GM19035 (cell line): ENCODE data around the gene MOSPD3.

Source experiments
- ATAC-seq: cut with Tn5 transposase; IDR thresholded peaks from one replicate; pipeline ENCODE4 v1.9.1; 2021; ENCODE audit not compliant: unreplicated experiment

MOSPD3 gene

GRCh38 chr7:100590077-100590737 is 22.1 kb upstream of the MOSPD3 start:
- no peak for ATAC-seq

DNA sequence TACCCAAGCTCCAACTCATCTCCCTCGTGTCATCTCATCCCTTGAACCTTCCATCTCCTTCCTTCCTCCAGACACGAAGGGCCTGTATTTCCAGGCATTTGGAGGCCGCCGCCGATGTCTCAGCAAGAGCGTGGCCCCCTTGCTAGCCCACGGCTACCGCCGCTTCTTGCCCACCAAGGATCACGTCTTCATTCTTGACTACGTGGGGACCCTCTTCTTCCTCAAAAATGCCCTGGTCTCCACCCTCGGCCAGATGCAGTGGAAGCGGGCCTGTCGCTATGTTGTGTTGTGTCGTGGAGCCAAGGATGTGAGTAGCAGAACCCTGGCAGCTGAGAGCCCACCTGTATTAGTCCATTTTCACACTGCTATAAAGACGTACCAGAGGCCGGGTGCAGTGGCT is 20.7 kb upstream of the MOSPD3 start:
- no peak for ATAC-seq

DNA sequence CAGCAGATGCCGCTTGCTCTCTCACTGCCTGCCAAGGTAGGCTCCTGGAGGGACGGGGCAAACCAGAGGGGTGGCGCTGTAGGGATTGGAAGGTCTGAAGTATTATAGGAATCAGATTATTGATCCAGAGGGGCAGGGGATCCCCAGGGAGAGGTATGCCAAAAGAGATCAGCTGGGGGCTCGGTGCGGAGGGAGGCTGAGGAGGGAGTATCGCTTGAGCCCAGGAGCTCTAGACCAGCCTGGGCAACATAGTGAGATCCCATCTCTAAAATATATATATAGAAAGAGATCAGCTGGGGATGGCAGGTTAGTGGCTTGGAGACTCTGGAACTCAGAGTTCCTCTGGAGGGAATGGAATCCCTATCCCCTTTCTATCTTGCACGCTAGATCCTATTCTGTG is 17.2 kb upstream of the MOSPD3 start:
- no peak for ATAC-seq

- ATAC-seq, result no peak
Measured at GRCh38 chr7:100598425-100598824, 13.9 kb upstream of the MOSPD3 start.

DNA sequence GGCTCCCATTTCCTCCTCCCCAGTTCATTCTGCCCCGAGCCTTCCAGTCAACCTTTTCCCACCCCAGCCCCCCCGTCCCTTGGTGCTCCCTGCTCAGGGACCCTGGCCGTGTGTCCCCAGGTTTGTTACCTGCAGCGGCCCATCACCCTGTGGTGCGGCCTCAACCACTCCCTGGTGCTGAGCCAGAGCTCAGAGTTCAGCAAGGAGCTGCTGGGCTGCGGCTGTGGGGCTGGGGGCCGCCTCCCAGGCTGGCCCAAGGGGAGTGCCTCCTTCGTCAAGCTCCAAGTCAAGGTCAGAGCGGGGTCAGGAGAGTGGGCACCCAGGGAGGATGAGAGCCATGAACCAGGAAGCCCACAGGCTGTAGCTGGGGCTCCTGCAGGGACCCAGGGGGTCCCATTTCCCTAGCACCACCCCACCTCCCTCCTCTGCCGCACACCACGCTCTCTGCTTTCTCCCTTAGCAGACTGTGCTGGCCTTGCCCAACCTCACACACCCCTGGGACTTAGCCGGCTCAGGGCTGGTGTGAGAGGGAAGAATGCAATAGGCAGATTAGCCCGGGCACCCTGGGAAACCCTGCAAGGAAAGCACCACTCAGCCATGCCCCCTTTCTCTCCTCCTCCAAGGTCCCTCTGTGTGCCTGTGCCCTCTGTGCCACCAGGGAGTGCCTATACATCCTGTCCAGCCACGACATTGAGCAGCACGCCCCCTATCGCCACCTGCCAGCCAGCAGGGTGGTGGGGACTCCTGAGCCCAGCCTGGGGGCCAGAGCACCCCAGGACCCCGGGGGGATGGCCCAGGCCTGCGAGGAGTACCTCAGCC is 12.2 kb upstream of the MOSPD3 start:
- no peak for ATAC-seq

- ATAC-seq, result no peak
Measured at GRCh38 chr7:100600730-100601038, 11.7 kb upstream of the MOSPD3 start.

GRCh38 chr7:100602889-100603725 is 9.2 kb upstream of the MOSPD3 start:
- ATAC-seq, result no peak

DNA sequence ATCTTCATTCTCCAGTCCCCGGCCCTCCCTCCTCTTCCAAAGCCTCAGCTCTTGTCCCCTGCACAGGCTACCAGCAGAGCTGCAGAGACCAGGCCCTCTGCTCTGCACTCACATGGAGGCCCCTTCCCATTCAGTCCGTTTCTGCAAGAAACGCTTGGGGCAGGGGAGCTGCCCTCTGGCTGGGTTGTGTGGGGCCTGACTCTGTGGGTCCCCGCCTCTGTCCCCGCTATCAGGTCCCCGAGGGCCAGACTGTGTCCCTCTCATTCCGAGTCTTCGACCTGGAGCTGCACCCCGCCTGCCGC is 8.7 kb upstream of the MOSPD3 start:
- no peak for ATAC-seq

DNA sequence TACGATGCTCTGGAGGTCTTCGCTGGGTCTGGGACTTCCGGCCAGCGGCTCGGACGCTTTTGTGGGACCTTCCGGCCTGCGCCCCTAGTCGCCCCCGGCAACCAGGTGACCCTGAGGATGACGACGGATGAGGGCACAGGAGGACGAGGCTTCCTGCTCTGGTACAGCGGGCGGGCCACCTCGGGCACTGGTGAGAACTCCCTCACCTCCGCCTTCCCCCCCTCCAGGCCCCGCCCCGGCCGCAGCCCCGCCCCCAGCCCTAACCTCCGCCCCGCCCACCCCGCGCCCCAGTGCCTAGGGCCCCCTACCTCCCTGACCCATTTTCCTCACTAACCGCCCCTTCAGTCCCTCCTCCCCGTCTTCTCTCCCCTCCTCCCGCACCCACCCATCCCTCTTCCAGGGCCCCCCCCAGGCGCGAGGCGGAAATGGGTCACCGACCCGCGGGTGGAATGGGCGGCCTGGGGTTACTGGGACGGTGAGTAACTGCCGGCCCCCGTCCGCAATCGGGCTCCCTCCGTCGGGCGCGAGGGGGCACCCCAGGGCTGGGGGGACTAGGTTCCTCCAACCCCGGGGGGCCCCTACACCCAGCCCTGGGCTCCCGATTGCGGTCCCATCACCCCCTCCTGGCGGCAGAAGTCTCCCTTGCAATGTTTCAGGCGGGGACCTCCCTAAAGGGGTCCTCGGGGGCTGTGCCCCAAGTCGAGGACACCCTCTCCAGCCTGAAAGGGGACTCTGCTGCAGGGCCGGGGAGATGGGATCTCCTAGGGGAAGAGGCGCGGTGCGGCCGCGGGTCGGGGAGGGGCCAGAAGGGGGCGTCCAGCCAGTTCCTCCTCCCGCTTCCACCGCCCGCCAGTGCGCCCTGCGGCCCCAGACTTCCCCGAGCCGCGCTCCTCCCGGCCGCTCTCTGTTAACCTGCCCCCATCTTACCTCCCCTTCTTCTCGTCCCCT is 8.0 kb upstream of the MOSPD3 start:
- ATAC-seq, result peak; percentile 47

DNA sequence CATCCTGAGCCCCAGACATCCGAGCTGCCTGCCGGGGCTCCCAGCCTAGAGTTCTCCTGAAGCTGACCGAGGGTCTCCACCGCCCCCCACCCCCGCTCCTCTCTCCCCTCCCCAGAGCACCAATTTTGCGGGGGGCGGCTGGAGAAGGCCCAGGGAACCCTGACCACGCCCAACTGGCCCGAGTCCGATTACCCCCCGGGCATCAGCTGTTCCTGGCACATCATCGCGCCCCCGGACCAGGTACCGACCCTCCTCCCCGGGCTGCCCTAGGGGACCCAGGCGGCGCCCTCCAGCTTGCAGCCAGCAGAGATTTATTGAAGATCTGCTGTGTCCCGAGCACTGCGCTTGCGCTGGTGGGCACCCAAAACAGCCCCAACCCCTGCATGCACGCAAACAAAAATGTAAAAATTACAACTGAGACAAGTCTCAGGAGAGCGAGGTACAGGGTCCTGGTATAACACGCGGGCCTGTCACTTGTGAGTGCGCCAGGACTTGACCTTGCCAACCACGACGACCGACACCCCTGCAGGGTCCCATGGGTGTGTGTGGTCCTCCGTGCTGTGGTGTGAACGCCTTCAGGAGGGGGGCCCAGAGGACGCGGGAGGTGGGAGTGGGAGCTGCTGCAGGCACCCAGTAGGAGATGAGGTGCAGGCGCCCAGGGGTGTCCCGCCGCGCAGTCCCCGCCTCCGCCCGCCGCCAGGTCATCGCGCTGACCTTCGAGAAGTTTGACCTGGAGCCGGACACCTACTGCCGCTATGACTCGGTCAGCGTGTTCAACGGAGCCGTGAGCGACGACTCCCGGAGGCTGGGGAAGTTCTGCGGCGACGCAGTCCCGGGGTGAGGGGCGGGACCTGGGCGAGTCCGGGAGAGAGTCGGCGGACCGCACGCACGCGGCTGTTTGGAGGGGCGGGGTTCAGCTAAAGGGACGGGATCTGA is 7.1 kb upstream of the MOSPD3 start:
- no peak for ATAC-seq

- no peak for ATAC-seq
Measured at GRCh38 chr7:100606313-100606712, 6.0 kb upstream of the MOSPD3 start.

DNA sequence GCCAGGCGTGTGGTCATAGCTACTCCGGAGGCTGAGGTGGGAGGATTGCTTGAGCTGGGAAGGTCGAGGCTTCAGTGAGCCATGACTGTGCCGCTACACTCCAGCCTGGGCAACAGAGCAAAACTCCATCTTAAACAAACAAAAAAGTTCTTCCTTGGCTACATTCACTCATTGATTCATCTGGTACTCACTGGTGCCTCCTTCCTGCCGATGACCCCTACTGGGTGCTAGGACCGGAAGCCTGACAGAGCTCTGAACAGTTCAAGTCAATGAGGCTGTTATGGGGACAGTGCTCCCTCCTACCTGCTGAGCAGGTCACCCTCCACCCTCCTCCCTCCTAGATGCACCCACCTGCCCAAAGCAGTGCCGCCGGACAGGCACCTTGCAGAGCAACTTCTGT is 5.2 kb upstream of the MOSPD3 start:
- ATAC-seq, result no peak

- ATAC-seq, result no peak
Measured at GRCh38 chr7:100609958-100610357, 2.4 kb upstream of the MOSPD3 start.

- no peak for ATAC-seq
Measured at GRCh38 chr7:100612730-100613390, 520 bp downstream of the MOSPD3 start.

DNA sequence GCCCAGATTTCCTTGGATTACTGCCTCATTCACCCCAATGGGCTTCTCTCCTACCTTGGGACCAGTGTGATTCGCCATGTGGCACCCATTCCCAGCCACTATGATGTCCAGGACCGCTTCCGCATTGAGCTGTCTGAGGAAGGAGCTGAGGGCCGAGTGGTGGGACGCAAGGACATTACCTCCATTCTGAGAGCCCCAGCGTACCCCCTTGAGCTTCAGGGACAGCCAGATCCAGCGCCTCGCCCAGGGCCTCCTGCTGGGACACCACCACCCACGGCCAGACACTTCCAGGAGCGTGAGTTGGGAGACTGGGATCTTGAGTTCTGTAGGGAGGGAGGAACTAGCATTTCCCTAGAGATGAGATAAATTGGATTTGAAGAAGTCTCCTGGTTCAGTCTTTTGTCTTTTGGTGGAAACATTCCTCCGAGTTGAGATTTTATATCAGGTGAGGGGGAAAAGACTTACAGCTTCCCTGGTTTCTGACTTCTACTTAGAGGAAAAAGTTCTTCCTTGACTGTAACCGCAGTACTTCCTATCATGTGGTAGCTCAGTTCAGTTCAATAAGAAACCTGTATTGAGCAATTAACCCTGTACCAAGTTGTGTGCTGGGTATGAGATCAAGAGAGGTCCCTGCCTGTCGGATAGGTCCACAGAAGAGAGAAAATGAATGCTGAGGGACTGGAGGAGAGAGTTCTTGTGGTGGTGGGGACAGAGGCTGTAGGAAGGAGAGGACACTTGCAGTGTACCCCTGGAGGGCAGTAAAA is 1.3 kb downstream of the MOSPD3 start:
- ATAC-seq, result no peak

GRCh38 chr7:100614308-100614861 is 2.0 kb downstream of the MOSPD3 start:
- no peak for ATAC-seq

DNA sequence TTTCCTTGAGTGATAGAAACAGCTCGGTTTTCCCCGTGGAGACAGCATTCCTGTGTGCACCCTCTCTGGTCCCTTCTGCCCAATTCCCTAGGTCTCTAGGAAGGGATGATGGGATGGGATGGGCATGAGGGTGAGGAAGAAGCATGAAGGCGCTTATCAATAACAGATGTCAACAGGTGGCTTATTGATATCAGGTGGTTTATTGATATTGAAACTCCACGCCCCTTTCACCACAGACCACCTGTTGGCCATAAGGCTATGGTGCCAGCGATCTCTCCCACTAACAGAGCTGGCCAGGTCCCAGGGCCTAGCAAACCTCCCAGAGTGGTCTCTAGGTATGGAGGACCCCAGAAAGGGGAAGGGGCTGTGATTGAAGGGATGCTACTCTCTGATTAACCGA is 7.9 kb downstream of the MOSPD3 start:
- ATAC-seq, result no peak

DNA sequence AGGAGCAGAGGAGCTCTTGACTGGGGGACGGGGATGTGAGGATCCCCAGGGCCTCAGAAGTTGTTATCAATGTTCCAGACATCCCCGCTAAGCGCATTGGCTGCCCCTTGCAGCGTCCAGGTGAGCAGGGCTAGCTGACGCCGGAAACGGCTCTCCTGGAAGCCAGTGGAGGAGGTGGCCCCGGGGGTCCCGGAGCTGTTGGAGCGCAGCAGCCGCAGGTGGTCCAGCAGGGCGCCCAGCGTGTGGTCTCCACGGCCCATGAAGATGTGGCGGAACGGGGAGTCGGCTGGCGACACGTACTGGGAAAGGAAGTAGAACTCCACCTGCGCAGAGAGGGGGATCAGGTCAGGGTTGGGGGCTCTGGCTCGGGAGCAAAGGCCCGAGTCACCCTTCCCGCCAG is 8.5 kb downstream of the MOSPD3 start:
- no peak for ATAC-seq
